GM23338 (cell line): ENCODE data around the gene ZNF514. TPM values are rescaled to one million over a fixed set of nuclear protein-coding genes. Genes with fewer than 3 reads are reported as not detected.

Experiments used
- ATAC-seq: fragments of 200-7000 bp; cut with Tn5 transposase; 3 replicates; pipeline ENCODE4 v1.9.1; 2020
- DNase-seq: peaks from one replicate; pipeline ENCODE4 v3.0.0-alpha.2; 2015; ENCODE audit warnings: low spot score
- H2AFZ ChIP-seq: fragments of 200-600 bp; sonication (generic); 2 replicates; pipeline ENCODE4 v1.8.0; 2016; ENCODE audit warnings: antibody characterized with exemption, mild to moderate bottlenecking, moderate library complexity
- H3F3A ChIP-seq: fragments of 200-600 bp; sonication (generic); replicated peaks from 2 replicates; pipeline ENCODE4 v1.8.0; 2017; ENCODE audit warnings: antibody characterized with exemption, mixed run types, low read depth
- H3K27ac ChIP-seq: fragments of 200-600 bp; sonication (generic); 2 replicates; pipeline ENCODE4 v1.6.1; 2016; ENCODE audit warnings: low read depth
- H3K27me3 ChIP-seq: fragments of 200-600 bp; sonication (generic); 2 replicates; pipeline ENCODE4 v1.8.0; 2016; ENCODE audit warnings: mild to moderate bottlenecking, mixed run types, moderate library complexity; ENCODE audit not compliant: insufficient read depth
- H3K36me3 ChIP-seq: fragments of 200-600 bp; sonication (generic); 2 replicates; pipeline ENCODE4 v1.8.0; 2016; ENCODE audit warnings: mild to moderate bottlenecking; ENCODE audit not compliant: insufficient read depth
- H3K4me1 ChIP-seq: fragments of 200-600 bp; sonication (generic); 2 replicates; pipeline ENCODE4 v1.8.0; 2016; ENCODE audit warnings: mild to moderate bottlenecking, moderate library complexity; ENCODE audit not compliant: insufficient read depth
- H3K4me2 ChIP-seq: fragments of 200-600 bp; sonication (generic); 2 replicates; pipeline ENCODE4 v1.7.1; 2017; ENCODE audit warnings: mixed run types
- H3K4me3 ChIP-seq: fragments of 200-600 bp; sonication (generic); 2 replicates; pipeline ENCODE4 v1.6.1; 2016; ENCODE audit warnings: mixed run types
- H3K79me2 ChIP-seq: fragments of 200-600 bp; sonication (generic); replicated peaks from 2 replicates; pipeline ENCODE4 v1.8.0; 2017; ENCODE audit warnings: mild to moderate bottlenecking; ENCODE audit not compliant: insufficient read depth
- H3K9me2 ChIP-seq: fragments of 200-600 bp; sonication (generic); 2 replicates; pipeline ENCODE4 v1.8.0; 2017; ENCODE audit not compliant: insufficient read depth
- H4K20me1 ChIP-seq: fragments of 200-600 bp; sonication (generic); replicated peaks from 2 replicates; pipeline ENCODE4 v1.8.0; 2017; ENCODE audit warnings: mild to moderate bottlenecking; ENCODE audit not compliant: insufficient read depth
- H3K27ac Mint-ChIP-seq: 2 replicates; pipeline ENCODE4 v1.8.0; 2020; ENCODE audit warnings: inconsistent platforms, mild to moderate bottlenecking, moderate library complexity, mixed read lengths
- H3K27me3 Mint-ChIP-seq: 3 replicates; pipeline ENCODE4 v1.8.0; 2022; ENCODE audit warnings: low read depth, mild to moderate bottlenecking, moderate library complexity, mixed read lengths, inconsistent platforms; ENCODE audit not compliant: insufficient read depth, poor library complexity
- H3K36me3 Mint-ChIP-seq: 3 replicates; pipeline ENCODE4 v1.8.0; 2021; ENCODE audit warnings: low read depth, mild to moderate bottlenecking, inconsistent platforms, moderate library complexity, mixed read lengths
- H3K4me1 Mint-ChIP-seq: 3 replicates; pipeline ENCODE4 v1.8.0; 2020; ENCODE audit warnings: mild to moderate bottlenecking, inconsistent platforms, mixed read lengths
- H3K4me3 Mint-ChIP-seq: 3 replicates; pipeline ENCODE4 v1.8.0; 2021; ENCODE audit warnings: moderate library complexity, mild to moderate bottlenecking, inconsistent platforms, mixed read lengths
- H3K9me3 Mint-ChIP-seq: 3 replicates; pipeline ENCODE4 v1.8.0; 2020; ENCODE audit warnings: moderate library complexity, mild to moderate bottlenecking, inconsistent platforms, mixed read lengths
- CREB1 ChIP-seq: fragments of 250-450 bp; sonication (Bioruptor Pico); IDR thresholded peaks from 2 replicates; pipeline ENCODE4 v1.5.0; 2020; ENCODE audit warnings: low read depth, mild to moderate bottlenecking, moderate library complexity
- EZH2 ChIP-seq: fragments of 200-600 bp; sonication (generic); IDR thresholded peaks from one replicate; pipeline ENCODE4 v1.8.0; 2017; ENCODE audit warnings: antibody characterized with exemption, mild to moderate bottlenecking, low read depth; ENCODE audit not compliant: unreplicated experiment
- EZH2phosphoT487 ChIP-seq: fragments of 200-600 bp; sonication (generic); IDR thresholded peaks from one replicate; pipeline ENCODE4 v1.8.1; 2018; ENCODE audit warnings: antibody characterized with exemption; ENCODE audit not compliant: unreplicated experiment
- JUNB ChIP-seq: IDR thresholded peaks from one replicate; pipeline ENCODE4 v1.6.1; 2016; ENCODE audit warnings: antibody characterized with exemption; ENCODE audit not compliant: unreplicated experiment
- NANOG ChIP-seq: IDR thresholded peaks from 2 replicates; pipeline ENCODE4 v1.6.1; 2016; ENCODE audit warnings: antibody characterized with exemption, borderline replicate concordance
- POLR2AphosphoS5 ChIP-seq: IDR thresholded peaks from 2 replicates; pipeline ENCODE4 v1.6.1; 2016; ENCODE audit warnings: antibody characterized with exemption, low read depth
- ZNF114 ChIP-seq: fragments of 250-450 bp; sonication (Bioruptor Pico); IDR thresholded peaks from 2 replicates; pipeline ENCODE4 v1.5.0; 2020; ENCODE audit warnings: mild to moderate bottlenecking, moderate library complexity
- ZNF462 ChIP-seq: fragments of 250-450 bp; sonication (Bioruptor Pico); IDR thresholded peaks from 2 replicates; pipeline ENCODE4 v1.5.0; 2020; ENCODE audit warnings: mild to moderate bottlenecking, moderate library complexity
- polyA plus RNA-seq: library from polyadenylated mRNA; unstranded; fragments of >200 nt; fragmentation: Nextera tagmentation; extraction: Ambion mirVana; gene quantifications from 2 replicates; pipeline ENCODE4 v1.2.1, GENCODE V29; 2016
- total RNA-seq: library from RNA; depleted of rRNA; stranded (reverse); fragments of >200 nt; shearing (Covaris generic); gene quantifications from 2 replicates; pipeline ENCODE4 v1.2.3, GENCODE V29; 2014
- TF ChIP-seq, protein P1 (sequence below): IDR thresholded peaks from 2 replicates; pipeline ENCODE4 v1.6.1; 2016; ENCODE audit warnings: antibody characterized with exemption

Gene ZNF514
- total and polyA plus RNA-seq, 2 experiments from 2014 or later: 7.2 to 9.3 TPM

DNA sequence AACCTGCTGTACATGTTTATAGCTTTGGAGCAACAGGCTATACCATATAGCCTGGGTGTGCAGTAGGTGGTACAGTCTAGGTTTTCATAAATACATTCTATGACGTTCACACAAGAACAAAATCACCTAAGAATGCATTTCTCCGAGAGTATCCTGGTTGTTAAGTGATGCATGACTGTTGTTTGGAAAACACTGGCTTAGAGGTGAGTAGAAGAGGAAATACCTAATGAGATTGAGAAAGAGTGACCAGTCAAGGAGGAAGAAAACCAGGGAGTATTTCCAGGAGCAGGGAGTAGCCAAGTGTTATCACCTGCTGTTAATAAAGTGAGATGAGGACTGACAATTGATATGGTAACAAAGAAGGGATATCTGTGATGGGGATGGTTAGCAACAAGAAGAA is 44.7 kb upstream of the ZNF514 start:
- peaks cover 5% of the 10 kb centered on the region; the same call in 1 of the 2 replicates for H3F3A ChIP-seq
- no peak overlapping the region for H3K4me3 ChIP-seq
- no peak overlapping the region for H2AFZ ChIP-seq
- peaks cover 9% of the 10 kb centered on the region for H4K20me1 ChIP-seq
- TF ChIP-seq NANOG: no peak
- no peak for TF ChIP-seq ZNF114 (CRISPR knock-in tag)
- TF ChIP-seq CREB1 (CRISPR knock-in tag): no peak
- TF ChIP-seq ZNF462 (CRISPR knock-in tag): no peak
- no peak for TF ChIP-seq POLR2AphosphoS5
- TF ChIP-seq EZH2: no peak
- TF ChIP-seq EZH2phosphoT487: no peak
- no peak for TF ChIP-seq JUNB
- TF ChIP-seq, protein P1, sequence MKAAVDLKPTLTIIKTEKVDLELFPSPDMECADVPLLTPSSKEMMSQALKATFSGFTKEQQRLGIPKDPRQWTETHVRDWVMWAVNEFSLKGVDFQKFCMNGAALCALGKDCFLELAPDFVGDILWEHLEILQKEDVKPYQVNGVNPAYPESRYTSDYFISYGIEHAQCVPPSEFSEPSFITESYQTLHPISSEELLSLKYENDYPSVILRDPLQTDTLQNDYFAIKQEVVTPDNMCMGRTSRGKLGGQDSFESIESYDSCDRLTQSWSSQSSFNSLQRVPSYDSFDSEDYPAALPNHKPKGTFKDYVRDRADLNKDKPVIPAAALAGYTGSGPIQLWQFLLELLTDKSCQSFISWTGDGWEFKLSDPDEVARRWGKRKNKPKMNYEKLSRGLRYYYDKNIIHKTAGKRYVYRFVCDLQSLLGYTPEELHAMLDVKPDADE: no peak
- H3K4me2 ChIP-seq: no peak overlapping the region
- no peak overlapping the region for H3K27ac ChIP-seq
- H3K4me1 ChIP-seq: peaks cover 14% of the 10 kb centered on the region
- H3K27ac Mint-ChIP-seq: no peak overlapping the region
- peaks cover 21% of the 10 kb centered on the region for H3K4me1 Mint-ChIP-seq
- H3K27me3 Mint-ChIP-seq: peaks cover 20% of the 10 kb centered on the region
- ATAC-seq: no peak
- no peaks in the 10 kb centered on the region for H3K36me3 ChIP-seq
- H3K9me2 ChIP-seq: no peaks in the 10 kb centered on the region
- no peak overlapping the region for H3K4me3 Mint-ChIP-seq
- H3K36me3 Mint-ChIP-seq: peaks cover 15% of the 10 kb centered on the region
- peaks cover 11% of the 10 kb centered on the region for H3K9me3 Mint-ChIP-seq
- DNase-seq: no peak
- peaks cover 26% of the 10 kb centered on the region for H3K27me3 ChIP-seq
- H3K79me2 ChIP-seq: peaks cover 10% of the 10 kb centered on the region; the same call in 1 of the 2 replicates
